GM12878 (cell line): ENCODE data around the gene APLP1.

ENCODE experiments used
- ATF2 ChIP-seq: IDR thresholded peaks from 2 replicates; pipeline ENCODE4 v1.6.1; 2012; ENCODE audit warnings: low read length, inconsistent platforms
- CEBPB ChIP-seq, 2 experiments: fragments of 150-350 bp in 1 of 2; IDR thresholded peaks; 2 replicates each; pipeline ENCODE4 v1.6.1; 2012 to 2014; ENCODE audit warnings: low read depth in 2 of 2, low read length in 2 of 2, borderline replicate concordance in 1 of 2, inconsistent platforms in 1 of 2
- CTCF ChIP-seq, 3 experiments: IDR thresholded peaks in 2 of 3; conservative IDR thresholded peaks in 1 of 3; 2 replicates each; pipeline ENCODE4 v1.5.1; 2011; ENCODE audit warnings: low read depth in 3 of 3, low read length in 3 of 3, mild to moderate bottlenecking in 3 of 3, control low read depth in 2 of 3, moderate library complexity in 2 of 3, inconsistent platforms in 1 of 3, mixed read lengths in 1 of 3; ENCODE audit not compliant: control insufficient read depth in 2 of 3, insufficient read depth in 1 of 3; ENCODE audit errors: extremely low read depth in 1 of 3
- EZH2 ChIP-seq: IDR thresholded peaks from 2 replicates; pipeline ENCODE4 v1.6.1; 2012; ENCODE audit warnings: low read depth, mild to moderate bottlenecking, control low read depth, inconsistent platforms, low read length, borderline replicate concordance; ENCODE audit not compliant: control insufficient read depth
- JUND ChIP-seq: IDR thresholded peaks from 2 replicates; pipeline ENCODE4 v1.6.1; 2012; ENCODE audit warnings: low read depth, mild to moderate bottlenecking, low read length, improper control_type of control experiment, moderate library complexity
- LARP7 ChIP-seq: fragments of 450-650 bp; IDR thresholded peaks from 2 replicates; pipeline ENCODE4 v1.6.1; 2017; ENCODE audit warnings: mild to moderate bottlenecking
- NBN ChIP-seq: fragments of 450-650 bp; IDR thresholded peaks from 2 replicates; pipeline ENCODE4 v1.6.1; 2016

- TF ChIP-seq ATF2: no peak
- no peak for TF ChIP-seq NBN
- no peak for TF ChIP-seq CTCF (IDR thresholded peaks at IDR 0.05 in 2 of 3, conservative IDR thresholded peaks at IDR 0.05 in 1 of 3; ENCODE audit: control insufficient read depth in 2 of 3, extremely low read depth in 1 of 3, insufficient read depth in 1 of 3, low read depth in 3 of 3, low read length in 3 of 3)
- TF ChIP-seq LARP7: no peak
- TF ChIP-seq CEBPB (IDR thresholded peaks at IDR 0.05; ENCODE audit: borderline replicate concordance in 1 of 2, low read depth in 2 of 2, low read length in 2 of 2): no peak
- TF ChIP-seq JUND: no peak
- TF ChIP-seq EZH2: no peak
Measured at GRCh38 chr19:35859414-35859813, 9.0 kb upstream of the APLP1 start.
